ENCODE data around the gene RBPJL.

RBPJL gene

GRCh38 chr20:45313065-45313695 is 6.5 kb downstream of the RBPJL start:
- ChIA-PET POLR2A (ENCODE audit: low non-redundant PET) (interaction anchor here (0.6 kb wide), 1 partner anchor 35 kb away, joined by 3 read pairs; no protein-coding TSS in a partner anchor), CTCF (interaction anchor here (0.6 to 2.3 kb wide), 12 partner anchors 11 to 458 kb away, joined by 3 to 33 read pairs (median 6); no protein-coding TSS in a partner anchor)
- no peak for TF ChIP-seq CTCF (conservative IDR thresholded peaks at IDR 0.05; ENCODE audit: low read depth)
- no peak overlapping the region for H3K27ac ChIP-seq
- DNase-seq (ENCODE audit: low spot score), result no peak

GRCh38 chr20:45313943-45314342 is 7.3 kb downstream of the RBPJL start:
- no peak for TF ChIP-seq CTCF (conservative IDR thresholded peaks at IDR 0.05; ENCODE audit: low read depth)
- ChIA-PET POLR2A (ENCODE audit: low non-redundant PET) (no interaction called here), CTCF (interaction anchor here (0.6 to 1.9 kb wide), 6 partner anchors 10 to 457 kb away, joined by 3 to 13 read pairs (median 6); no protein-coding TSS in a partner anchor)
- no peak overlapping the region for H3K27ac ChIP-seq
- no peak for DNase-seq (ENCODE audit: low spot score)

- H3K27ac ChIP-seq, result no peak overlapping the region
- TF ChIP-seq CTCF (conservative IDR thresholded peaks at IDR 0.05; ENCODE audit: low read depth), result no peak
- ChIA-PET CTCF (interaction anchor here (0.6 to 1.7 kb wide), 9 partner anchors 8 to 455 kb away, joined by 3 to 6 read pairs (median 4); partner anchors contain the start of gene SYS1), POLR2A (ENCODE audit: low non-redundant PET) (no interaction called here)
- DNase-seq (ENCODE audit: low spot score), result no peak
Observed at GRCh38 chr20:45315672-45316071, 9.0 kb downstream of the RBPJL start.

GRCh38 chr20:45316150-45317080 is 9.8 kb downstream of the RBPJL start:
- ChIA-PET POLR2A (ENCODE audit: low non-redundant PET) (no interaction called here), CTCF (interaction anchor here (0.6 to 2.9 kb wide), 11 partner anchors 9 to 551 kb away, joined by 3 to 48 read pairs (median 4); partner anchors contain the start of genes PIGT and SYS1)
- no peak overlapping the region for H3K27ac ChIP-seq
- DNase-seq (ENCODE audit: low spot score), result no peak
- TF ChIP-seq CTCF (conservative IDR thresholded peaks at IDR 0.05; ENCODE audit: low read depth), result no peak

GRCh38 chr20:45317826-45318225 is 11.2 kb downstream of the RBPJL start:
- ChIA-PET CTCF (interaction anchor here (0.6 to 5.1 kb wide), 14 partner anchors 9 to 461 kb away, joined by 3 to 48 read pairs (median 6); partner anchors contain the start of gene PIGT), POLR2A (ENCODE audit: low non-redundant PET) (no interaction called here)
- no peak overlapping the region for H3K27ac ChIP-seq
- no peak for DNase-seq (ENCODE audit: low spot score)
- TF ChIP-seq CTCF (conservative IDR thresholded peaks at IDR 0.05; ENCODE audit: low read depth), result no peak

GRCh38 chr20:45318386-45318939 is 11.8 kb downstream of the RBPJL start:
- ChIA-PET POLR2A (ENCODE audit: low non-redundant PET) (interaction anchor here (0.7 kb wide), 1 partner anchor 101 kb away, joined by 3 read pairs; no protein-coding TSS in a partner anchor), CTCF (interaction anchor here (0.6 to 5.1 kb wide), 31 partner anchors 8 to 1159 kb away, joined by 3 to 48 read pairs (median 5); partner anchors contain the start of genes MATN4 and SYS1)
- H3K27ac ChIP-seq, result no peak overlapping the region; the same call in 1 of the 2 replicates
- no peak for DNase-seq (ENCODE audit: low spot score)
- TF ChIP-seq CTCF (conservative IDR thresholded peaks at IDR 0.05; ENCODE audit: low read depth), result no peak

Data from RWPE1 (cell line).